ENCODE results near the gene DDX17. TPM values are rescaled to one million over a fixed set of nuclear protein-coding genes. Genes with fewer than 3 reads are reported as not detected.
A peak's percentile ranks its signal among the peaks of the same experiment; 100 is the strongest.

The DDX17 gene
- total and polyA plus RNA-seq, 9 of the 15 experiments (the other 6 are each of a cell fraction or from before 2014, with no cell fraction given), result 17.6 to 421 (median 189) TPM

GRCh38 chr22:38461414-38462081 lies 44.6 kb downstream of the DDX17 start (continued):
- TF ChIP-seq SP2 (IDR thresholded peaks at IDR 0.05; ENCODE audit: extremely low read depth, low read depth, low read length, poor library complexity, severe bottlenecking), result no peak
- no peak for TF ChIP-seq NFE2L1 (tag; IDR thresholded peaks at IDR 0.05; ENCODE audit: borderline replicate concordance, low read depth)
- TF ChIP-seq EHMT2 (IDR thresholded peaks at IDR 0.05), result no peak
- TF ChIP-seq CBFA2T3 (IDR thresholded peaks at IDR 0.05), result no peak
- TF ChIP-seq ZNF3 (CRISPR knock-in tag; IDR thresholded peaks at IDR 0.05), result no peak
- TF ChIP-seq NONO (IDR thresholded peaks at IDR 0.05; ENCODE audit: low read depth in 2 of 2, low read length in 1 of 2), result peak in 1 of 2 experiments; percentile 73; a peak in 1 of 4 replicates
- no peak for TF ChIP-seq ZNF592 (IDR thresholded peaks at IDR 0.05)
- peak; percentile 58 for TF ChIP-seq CREM (IDR thresholded peaks at IDR 0.05; ENCODE audit: low read depth)
- TF ChIP-seq PPARD (CRISPR knock-in tag; IDR thresholded peaks at IDR 0.05), result no peak
- peak; percentile 73 for TF ChIP-seq PKNOX1 (IDR thresholded peaks at IDR 0.05)
- TF ChIP-seq ZNF311 (CRISPR knock-in tag; IDR thresholded peaks at IDR 0.05), result no peak
- no peak for TF ChIP-seq AFF4 (CRISPR knock-in tag; IDR thresholded peaks at IDR 0.05)
- TF ChIP-seq ZNF77 (CRISPR knock-in tag; IDR thresholded peaks at IDR 0.05), result no peak
- peak; percentile 70; the same call in 1 of the 2 replicates for TF ChIP-seq TOE1 (IDR thresholded peaks at IDR 0.05; ENCODE audit: borderline replicate concordance)
- no peak for TF ChIP-seq TOE1 (CRISPR knock-in tag; IDR thresholded peaks at IDR 0.05; ENCODE audit: borderline replicate concordance, low read depth)
- no peak for TF ChIP-seq NR0B1 (IDR thresholded peaks at IDR 0.05; ENCODE audit: partially characterized antibody)
- no peak for TF ChIP-seq TAF9B (IDR thresholded peaks at IDR 0.05; ENCODE audit: partially characterized antibody)
- no peak for TF ChIP-seq HNRNPL (IDR thresholded peaks at IDR 0.05; ENCODE audit: low read depth, low read length)
